Neural cell (in vitro differentiated cells): ENCODE results near the gene FBXO46.

Experiments
- CTCF ChIP-seq: fragments of 450-650 bp; IDR thresholded peaks from 2 replicates; pipeline ENCODE4 v1.5.1; 2014; ENCODE audit warnings: antibody characterized with exemption, mild to moderate bottlenecking, moderate library complexity; ENCODE audit not compliant: poor library complexity, severe bottlenecking
- MXI1 ChIP-seq: fragments of 450-650 bp; conservative IDR thresholded peaks from 2 replicates; pipeline ENCODE4 v1.6.1; 2014; ENCODE audit warnings: antibody characterized with exemption, mild to moderate bottlenecking; ENCODE audit not compliant: poor library complexity, severe bottlenecking
- POLR2AphosphoS5 ChIP-seq: IDR thresholded peaks from 2 replicates; pipeline ENCODE4 v1.6.1; 2012
- RAD21 ChIP-seq: fragments of 450-650 bp; conservative IDR thresholded peaks from 2 replicates; pipeline ENCODE4 v1.6.1; 2014; ENCODE audit warnings: antibody characterized with exemption, mild to moderate bottlenecking, moderate library complexity

GRCh38 chr19:45778010-45778661, 47.4 kb upstream of the FBXO46 start:
- TF ChIP-seq CTCF (no peak), RAD21 (no peak), POLR2AphosphoS5 (no peak), MXI1 (no peak)
